GM18526 (cell line): ENCODE results near the gene SYNM.

Experiments
- POLR2A ChIP-seq: IDR thresholded peaks from 3 replicates; pipeline ENCODE4 v1.6.1; 2011; ENCODE audit not compliant: insufficient read length; ENCODE audit errors: extremely low read depth

The SYNM gene

GRCh38 chr15:99138491-99138982 lies 33.7 kb downstream of the SYNM start:
- no peak for TF ChIP-seq POLR2A

DNA sequence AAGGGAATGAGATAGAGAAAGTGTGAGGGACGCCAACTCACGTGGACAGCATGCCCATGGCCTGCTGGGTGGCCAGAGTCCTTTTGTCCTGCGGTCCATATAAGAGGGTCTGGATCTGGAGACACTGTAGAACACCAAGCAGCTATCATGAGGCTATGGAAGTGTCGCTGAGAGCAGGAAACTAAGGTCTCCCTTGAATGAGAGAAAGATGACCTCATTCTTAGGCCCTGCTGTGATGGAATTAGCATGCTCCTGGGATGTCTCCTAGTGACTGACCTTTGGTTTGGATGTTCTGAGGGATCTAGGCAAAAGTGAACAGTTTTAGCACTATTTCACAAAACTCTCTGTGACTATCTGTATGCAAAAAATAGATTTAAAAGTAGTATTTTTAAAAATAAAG lies 34.4 kb downstream of the SYNM start:
- TF ChIP-seq POLR2A: no peak

DNA sequence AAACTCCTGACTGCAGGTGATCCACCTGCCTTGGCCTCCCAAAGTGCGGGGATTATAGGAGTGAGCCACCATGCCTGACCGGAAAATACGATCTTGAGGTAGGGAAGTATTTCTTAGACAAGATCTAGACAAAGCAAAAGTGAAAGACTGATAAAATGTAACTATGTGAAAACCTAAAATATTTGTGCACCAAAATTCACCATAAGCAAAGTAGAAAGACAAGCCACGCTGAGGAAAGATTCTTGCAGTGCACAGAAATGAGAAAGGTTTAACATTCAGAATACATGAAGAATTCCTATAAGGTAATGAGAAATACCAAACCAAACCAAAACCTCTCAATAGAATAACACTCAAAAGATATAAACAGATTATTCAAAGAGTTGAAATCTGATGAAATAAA lies 35.7 kb downstream of the SYNM start:
- no peak for TF ChIP-seq POLR2A

- TF ChIP-seq POLR2A: no peak
Measured at GRCh38 chr15:99141943-99142342, 37.1 kb downstream of the SYNM start.

DNA sequence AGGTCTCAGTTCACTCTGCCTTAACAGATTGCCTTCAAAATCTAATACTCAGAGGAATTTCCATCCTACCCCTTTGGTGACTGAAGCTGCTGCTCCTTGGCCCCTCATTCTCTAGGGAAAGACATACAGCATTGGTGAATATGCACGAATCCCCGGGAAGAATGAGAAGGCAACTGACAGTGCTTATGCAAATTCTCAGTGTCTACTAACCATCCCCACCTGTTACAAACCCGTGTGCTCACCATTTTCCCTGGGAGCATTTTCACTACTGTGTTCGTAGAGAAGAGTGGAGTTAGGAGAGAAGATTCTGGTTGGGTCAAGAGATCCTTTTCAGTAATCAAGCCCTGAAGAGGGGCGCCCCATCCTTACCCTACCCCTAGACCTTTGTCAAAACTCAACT lies 37.7 kb downstream of the SYNM start:
- no peak for TF ChIP-seq POLR2A

- TF ChIP-seq POLR2A: no peak
Measured at GRCh38 chr15:99143242-99143641, 38.4 kb downstream of the SYNM start.

- TF ChIP-seq POLR2A: no peak
Measured at GRCh38 chr15:99143655-99144610, 39.1 kb downstream of the SYNM start.

DNA sequence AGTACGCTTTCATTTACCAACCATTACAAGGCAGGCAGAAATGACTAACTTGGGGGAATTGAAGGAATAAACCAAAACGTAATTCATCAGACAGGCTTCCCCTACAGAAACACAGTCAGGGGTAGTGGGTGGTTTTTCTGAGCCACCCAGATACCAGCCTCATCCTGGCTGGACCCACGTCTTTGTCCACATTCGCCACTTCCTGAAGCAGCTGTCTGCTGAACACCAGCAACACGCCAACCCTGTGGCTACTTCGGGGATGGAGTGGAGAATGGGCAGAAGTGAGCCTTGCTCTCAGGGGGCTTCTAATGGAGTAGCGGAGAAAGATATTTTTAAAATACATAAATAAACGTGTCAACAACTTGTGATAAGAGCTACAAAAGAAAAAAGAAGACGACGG lies 40.1 kb downstream of the SYNM start:
- TF ChIP-seq POLR2A: no peak

DNA sequence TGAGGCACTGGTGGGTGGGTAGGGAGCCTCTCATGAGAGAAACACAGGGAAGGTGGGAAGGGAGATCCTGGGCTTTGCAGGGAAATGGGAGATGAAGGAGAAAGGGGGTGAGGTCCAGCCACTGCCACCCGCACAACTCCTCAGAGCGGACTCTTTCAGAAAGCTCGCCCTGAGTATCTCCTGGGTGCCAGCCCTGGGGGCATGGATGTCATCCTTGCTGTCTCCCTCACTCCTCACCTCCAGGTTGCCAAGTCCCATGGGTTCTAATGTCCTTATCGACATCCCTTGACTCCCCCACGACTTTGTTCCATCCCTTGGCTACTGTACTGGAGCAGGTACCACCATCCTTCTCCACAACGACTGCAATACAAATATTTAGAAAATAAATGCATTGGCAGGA lies 40.9 kb downstream of the SYNM start:
- no peak for TF ChIP-seq POLR2A

GRCh38 chr15:99146661-99147060 lies 41.8 kb downstream of the SYNM start:
- no peak for TF ChIP-seq POLR2A

DNA sequence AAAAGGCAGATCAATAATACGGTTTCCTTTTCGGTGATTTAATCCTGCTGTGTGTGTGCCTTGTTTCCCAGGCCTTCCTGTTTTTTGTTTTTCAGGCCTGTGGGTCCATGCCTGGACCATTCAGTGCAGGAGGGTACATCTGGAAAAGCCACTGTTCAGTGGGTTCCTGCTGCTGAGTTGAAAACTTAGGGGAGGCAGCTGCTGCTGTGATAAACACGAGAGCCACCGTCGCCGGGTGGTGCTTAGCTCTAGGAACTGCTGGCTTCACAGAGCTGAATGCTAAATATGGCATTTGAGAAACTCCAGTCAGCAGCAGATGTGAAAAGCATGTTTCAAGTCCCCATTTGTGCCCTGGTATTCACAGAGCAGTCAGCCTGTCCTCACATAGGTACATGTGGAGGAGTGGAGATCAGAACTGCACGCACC lies 44.0 kb downstream of the SYNM start:
- no peak for TF ChIP-seq POLR2A

GRCh38 chr15:99149366-99149765 lies 44.5 kb downstream of the SYNM start:
- TF ChIP-seq POLR2A: no peak

DNA sequence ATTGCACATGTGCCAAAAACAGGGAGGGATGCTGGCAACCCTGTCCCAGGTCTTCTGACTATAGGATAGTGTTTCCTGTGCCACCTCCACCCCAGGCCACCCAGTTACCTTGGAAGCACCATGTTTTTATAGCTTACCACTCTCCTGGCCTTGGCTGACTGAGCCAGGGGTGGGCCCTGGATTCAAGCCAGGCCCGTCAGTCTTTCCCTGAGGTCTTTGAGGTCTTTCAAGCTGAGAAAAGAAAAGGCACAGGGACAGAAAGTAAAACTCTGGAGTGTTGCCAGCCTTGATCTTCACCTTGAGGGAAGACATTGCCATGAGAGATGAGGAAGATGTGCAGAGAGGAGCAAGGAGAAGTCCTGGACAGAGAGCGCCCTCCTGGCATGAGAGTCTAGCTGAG lies 46.3 kb downstream of the SYNM start:
- TF ChIP-seq POLR2A: no peak

DNA sequence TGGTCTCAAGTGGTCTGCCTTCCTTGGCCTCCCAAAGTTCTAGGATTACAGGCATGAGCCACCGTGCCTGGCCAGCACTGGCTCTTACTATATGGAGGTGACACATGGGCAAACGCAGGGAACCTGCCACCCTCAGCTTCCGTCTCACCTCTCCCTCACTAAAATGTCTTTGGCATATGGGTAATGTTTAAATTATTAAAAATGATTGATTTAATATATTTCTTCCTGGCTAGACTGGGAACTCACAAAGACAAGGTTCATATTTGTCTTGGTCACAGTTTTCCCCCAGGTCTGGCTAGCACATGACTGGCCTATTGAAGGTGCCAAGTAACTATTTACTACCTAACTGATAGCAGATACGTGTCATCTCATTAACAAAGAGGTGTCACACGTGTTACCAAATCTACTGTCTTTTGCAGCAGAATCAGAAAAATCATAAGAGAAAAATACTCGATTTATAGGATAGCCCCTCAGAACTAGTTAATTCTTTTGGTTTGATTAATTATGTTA lies 48.2 kb downstream of the SYNM start:
- TF ChIP-seq POLR2A: no peak

- no peak for TF ChIP-seq POLR2A
Measured at GRCh38 chr15:99154271-99154670, 49.4 kb downstream of the SYNM start.

GRCh38 chr15:99155961-99156443 lies 51.1 kb downstream of the SYNM start:
- TF ChIP-seq POLR2A: no peak
